GM12801 (cell line): ENCODE results near the gene CDK3.

Experiments
- TF ChIP-seq, protein P1 (sequence below): IDR thresholded peaks from one replicate; pipeline ENCODE4 v1.5.1; 2011; ENCODE audit warnings: control low read depth; ENCODE audit not compliant: insufficient read length; ENCODE audit errors: extremely low read depth

Gene CDK3

DNA sequence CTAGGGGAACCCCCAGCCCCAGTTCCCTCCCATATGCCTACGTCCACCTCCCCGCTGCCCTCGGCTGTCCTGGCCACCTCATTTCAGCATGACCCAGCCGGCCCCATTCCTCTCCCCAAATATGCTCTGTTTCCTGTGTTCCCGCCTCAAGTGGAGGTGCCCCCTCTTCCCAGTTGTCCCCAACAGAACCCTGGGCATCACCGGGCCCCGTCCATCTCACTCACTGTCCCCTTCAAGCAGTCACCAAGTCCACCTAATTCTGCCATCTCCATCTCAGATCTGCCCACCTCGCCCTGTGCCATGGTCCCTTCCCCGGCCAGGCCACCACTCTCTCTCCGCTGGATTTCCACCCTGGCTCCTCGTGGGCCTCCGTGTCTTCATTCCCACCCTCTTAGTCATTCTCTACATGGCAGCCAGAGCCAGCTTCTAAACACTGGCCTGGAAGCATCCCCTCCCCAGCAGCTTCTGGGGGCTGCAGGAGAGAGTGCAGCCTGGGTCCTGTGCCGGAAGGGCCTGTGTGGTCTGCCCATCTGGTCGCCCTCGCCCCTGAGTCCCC is 12.8 kb downstream of the CDK3 start:
- TF ChIP-seq, protein P1, sequence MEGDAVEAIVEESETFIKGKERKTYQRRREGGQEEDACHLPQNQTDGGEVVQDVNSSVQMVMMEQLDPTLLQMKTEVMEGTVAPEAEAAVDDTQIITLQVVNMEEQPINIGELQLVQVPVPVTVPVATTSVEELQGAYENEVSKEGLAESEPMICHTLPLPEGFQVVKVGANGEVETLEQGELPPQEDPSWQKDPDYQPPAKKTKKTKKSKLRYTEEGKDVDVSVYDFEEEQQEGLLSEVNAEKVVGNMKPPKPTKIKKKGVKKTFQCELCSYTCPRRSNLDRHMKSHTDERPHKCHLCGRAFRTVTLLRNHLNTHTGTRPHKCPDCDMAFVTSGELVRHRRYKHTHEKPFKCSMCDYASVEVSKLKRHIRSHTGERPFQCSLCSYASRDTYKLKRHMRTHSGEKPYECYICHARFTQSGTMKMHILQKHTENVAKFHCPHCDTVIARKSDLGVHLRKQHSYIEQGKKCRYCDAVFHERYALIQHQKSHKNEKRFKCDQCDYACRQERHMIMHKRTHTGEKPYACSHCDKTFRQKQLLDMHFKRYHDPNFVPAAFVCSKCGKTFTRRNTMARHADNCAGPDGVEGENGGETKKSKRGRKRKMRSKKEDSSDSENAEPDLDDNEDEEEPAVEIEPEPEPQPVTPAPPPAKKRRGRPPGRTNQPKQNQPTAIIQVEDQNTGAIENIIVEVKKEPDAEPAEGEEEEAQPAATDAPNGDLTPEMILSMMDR, result no peak

DNA sequence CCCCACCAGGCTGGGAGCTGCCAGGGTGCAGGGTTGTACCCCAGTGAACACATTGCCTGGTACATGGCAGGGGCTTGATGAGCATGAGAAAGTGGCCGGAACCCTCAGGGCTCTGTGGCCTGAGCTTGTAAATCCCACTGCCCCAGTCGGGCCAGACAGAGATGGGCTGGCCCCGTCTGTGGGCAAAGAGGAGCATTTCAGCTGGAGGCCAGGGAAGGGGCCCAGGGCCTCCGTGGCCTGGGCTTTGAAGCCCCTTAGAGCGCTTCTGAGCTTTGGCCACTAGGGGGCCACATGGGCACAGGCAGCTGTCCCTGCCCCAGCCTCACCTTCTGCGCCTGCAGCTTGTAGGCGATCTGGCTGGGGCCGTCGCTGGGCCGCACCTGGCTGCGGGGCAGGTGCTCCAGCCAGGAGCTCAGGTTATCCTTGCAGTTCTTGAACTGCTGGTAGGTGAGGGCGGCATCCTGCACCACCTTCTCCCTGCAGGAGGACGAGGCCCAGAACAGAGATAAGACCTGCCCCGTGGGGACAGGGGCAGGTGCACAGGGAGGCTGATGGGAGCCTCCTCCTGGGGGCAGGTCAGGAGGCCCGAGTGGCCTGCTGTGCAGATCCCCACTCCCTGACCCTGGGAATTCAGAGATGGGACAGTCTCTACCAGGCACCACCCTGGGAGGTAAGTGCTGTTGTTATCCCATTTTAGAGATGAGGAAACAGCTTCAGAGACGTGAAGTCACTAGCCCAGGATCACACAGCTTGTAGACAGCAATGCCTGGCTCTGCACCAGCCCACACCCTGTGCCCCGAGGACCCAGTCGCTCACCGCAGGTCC is 13.7 kb downstream of the CDK3 start:
- TF ChIP-seq, protein P1, result no peak

DNA sequence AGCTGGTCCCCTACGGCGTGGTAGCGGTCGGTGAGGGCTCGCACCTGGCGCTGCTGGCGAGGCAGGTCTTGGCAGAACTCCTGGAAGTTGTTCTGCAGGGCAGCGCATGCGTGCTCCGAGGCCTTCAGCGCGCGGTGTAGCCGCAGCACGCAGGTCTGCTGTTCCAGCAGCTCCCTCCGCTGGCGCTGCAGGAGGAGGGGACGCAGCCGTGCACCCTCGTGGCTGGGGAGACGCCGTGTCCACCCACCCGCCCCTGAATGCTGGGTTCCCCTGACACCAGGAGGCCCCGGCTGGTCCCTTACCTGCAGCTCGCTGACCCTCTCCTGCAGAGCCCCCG is 14.2 kb downstream of the CDK3 start:
- TF ChIP-seq, protein P1, result no peak

DNA sequence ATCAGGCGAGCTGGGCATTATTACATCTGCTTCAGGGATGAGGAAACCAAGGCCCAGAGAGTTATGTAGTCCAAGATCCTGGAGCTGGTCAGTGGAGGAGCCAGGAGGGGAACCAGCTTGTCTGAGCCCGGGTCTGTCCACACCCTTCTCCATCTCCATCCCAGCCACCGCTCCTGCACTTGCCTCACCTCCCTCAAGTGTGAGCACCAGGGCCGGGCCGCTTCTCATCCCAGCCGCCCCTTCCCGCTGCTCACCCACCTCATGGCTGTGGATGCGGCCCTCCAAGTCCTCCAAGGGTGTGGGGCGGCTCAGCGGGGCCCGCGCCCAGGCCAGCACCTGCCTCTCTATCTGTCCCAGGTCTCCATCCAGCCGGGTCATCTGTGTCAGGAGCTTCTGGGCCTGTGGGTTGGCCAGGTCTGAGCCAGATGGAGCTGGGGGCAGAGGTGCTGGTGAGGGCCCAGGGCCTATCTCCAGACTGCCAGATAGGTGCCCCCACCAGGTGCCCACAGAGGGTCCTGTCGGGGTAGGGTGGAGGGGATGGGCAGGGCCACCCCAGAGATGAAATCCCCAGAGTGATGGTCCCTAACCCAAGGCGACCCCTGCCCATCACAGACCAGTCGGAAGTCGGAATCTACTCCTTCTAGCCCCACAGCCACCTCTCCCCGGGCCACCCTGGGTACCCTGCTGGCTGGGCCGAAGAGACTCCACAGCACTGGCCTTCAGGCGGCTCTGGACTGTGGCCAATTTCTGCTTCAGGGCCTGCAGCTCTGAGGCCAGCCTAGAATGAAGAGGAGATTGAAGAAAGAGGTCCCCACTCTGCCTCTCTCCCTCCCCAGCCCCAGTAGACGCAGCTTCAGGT is 17.1 kb downstream of the CDK3 start:
- TF ChIP-seq, protein P1, result no peak

DNA sequence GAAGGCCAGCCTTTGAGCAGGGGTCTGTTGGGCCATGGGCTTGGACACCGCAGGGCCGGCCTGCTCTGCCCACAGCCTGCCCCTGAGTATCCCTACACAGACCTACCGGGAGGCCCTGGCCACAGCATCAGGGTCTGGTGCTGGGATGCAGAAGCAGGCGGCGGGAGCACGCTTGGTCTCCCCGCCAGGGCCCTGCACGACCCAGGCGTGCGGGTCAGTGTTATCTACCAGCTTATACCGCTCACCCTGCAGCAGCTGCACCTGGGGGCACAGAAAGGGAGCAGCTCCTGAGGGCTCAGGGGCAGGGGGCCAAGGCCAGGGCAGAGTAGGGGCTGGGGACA is 17.7 kb downstream of the CDK3 start:
- TF ChIP-seq, protein P1, result no peak

DNA sequence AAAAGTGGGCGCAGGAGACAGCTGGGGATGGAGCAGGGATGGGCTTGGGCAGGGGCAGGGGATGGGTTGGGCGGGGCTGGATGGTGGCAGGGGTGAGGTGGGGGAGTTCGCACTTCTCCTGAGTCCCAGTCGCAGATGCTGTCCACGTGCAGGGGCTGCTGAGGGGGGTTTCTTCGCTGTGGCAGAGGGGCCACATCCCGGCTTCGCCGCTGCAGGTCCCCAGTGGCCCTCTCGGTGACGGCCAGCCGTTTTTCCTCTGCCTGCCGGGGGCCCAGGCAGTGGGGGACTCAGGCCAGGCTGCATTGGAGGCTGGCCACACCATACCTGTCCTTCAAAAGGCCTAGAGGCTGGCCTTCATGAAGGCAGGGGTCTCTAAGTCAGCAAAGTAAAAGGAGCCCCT is 18.1 kb downstream of the CDK3 start:
- TF ChIP-seq, protein P1, result no peak

DNA sequence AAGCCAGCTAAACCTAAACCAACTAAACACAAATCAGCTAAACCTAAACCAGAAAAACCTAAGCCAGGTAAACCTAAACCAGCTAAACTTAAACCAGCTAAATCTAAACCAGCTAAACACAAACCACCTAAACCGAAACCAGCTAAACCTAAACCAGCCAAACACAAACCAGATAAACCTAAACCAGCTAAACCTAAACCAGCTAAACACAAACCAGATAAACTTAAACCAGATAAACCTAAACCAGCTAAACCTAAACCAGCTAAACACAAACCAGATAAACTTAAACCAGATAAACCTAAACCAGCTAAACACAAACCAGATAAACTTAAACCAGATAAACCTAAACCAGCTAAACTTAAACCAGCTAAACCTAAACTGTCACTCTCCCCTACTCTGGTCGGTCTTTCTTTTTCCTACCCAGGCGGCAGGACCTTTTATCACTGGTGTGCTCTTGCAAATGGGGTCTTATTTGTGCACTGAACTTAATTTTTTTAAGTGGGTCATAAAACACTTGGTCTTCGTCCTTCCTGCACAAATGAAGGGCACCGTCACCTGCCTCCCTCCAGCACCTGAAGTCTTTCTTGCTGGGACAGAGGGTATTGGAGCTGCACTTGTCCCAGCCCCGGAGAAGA is 19.3 kb downstream of the CDK3 start:
- TF ChIP-seq, protein P1, result no peak
